Panc1 (cell line): ENCODE data around the gene WFS1.

Experiments
- POLR2AphosphoS5 ChIP-seq: IDR thresholded peaks from 2 replicates; pipeline ENCODE4 v1.6.1; 2012; ENCODE audit warnings: mild to moderate bottlenecking, low read depth, low read length, moderate library complexity
- SIN3A ChIP-seq: IDR thresholded peaks from 2 replicates; pipeline ENCODE4 v1.6.1; 2012; ENCODE audit warnings: low read depth, mild to moderate bottlenecking, low read length, moderate library complexity, borderline replicate concordance; ENCODE audit not compliant: insufficient read depth
- TCF7L2 ChIP-seq: IDR thresholded peaks from 2 replicates; pipeline ENCODE4 v1.6.1; 2011; ENCODE audit warnings: mild to moderate bottlenecking, low read depth, low read length, inconsistent platforms
- TF ChIP-seq, protein P1 (sequence below): fragments of 450-650 bp; IDR thresholded peaks from 2 replicates; pipeline ENCODE4 v1.5.1; 2017; ENCODE audit warnings: mild to moderate bottlenecking
- TF ChIP-seq, protein P2 (sequence below), 2 experiments: IDR thresholded peaks; 2 replicates each; pipeline ENCODE4 v1.6.1; 2011 to 2012; ENCODE audit warnings: low read depth in 2 of 2, control low read depth in 1 of 2, low read length in 1 of 2, mild to moderate bottlenecking in 1 of 2, moderate library complexity in 1 of 2; ENCODE audit not compliant: insufficient read depth in 1 of 2

DNA sequence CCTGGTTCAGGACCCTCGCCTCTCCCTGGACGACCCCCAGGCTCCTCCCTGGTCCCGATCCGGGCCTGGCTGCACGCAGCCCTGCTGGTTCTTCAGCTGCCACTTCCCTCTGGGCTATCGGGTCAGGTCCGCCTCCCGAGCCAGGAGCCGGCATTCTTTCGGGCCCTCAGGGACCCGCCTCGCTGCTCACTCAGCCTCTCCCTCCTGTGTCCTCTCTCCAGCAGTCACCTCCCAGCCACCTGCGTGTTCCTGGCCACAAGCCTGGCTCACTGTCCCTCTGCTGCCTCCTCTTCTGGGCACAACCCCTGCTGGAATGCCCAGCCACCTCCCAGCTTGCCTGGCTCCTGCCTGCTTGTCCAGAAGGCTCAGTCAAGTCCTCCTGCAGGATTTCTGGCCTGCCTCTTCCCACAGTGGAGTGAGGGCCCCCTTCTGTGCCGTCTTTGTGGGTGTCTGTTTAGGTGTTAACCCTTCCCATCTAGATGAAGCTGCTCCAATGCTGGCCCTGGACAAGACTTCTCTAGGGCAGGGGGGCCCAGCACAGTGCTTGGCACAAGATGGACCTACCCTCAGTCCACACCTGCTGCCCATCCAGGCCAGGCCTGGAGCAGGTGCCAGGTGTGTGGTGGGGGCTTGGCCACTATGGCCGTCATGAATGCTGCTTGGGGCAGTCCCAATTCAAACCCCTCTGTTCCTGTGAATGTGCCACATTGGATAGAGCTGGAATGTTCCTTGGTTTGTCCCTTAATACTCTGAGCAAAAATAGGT, 2.2 kb downstream of the WFS1 start:
- TF ChIP-seq, protein P1, sequence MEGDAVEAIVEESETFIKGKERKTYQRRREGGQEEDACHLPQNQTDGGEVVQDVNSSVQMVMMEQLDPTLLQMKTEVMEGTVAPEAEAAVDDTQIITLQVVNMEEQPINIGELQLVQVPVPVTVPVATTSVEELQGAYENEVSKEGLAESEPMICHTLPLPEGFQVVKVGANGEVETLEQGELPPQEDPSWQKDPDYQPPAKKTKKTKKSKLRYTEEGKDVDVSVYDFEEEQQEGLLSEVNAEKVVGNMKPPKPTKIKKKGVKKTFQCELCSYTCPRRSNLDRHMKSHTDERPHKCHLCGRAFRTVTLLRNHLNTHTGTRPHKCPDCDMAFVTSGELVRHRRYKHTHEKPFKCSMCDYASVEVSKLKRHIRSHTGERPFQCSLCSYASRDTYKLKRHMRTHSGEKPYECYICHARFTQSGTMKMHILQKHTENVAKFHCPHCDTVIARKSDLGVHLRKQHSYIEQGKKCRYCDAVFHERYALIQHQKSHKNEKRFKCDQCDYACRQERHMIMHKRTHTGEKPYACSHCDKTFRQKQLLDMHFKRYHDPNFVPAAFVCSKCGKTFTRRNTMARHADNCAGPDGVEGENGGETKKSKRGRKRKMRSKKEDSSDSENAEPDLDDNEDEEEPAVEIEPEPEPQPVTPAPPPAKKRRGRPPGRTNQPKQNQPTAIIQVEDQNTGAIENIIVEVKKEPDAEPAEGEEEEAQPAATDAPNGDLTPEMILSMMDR: no peak
- TF ChIP-seq POLR2AphosphoS5 (no peak), TCF7L2 (no peak), SIN3A (no peak)
- TF ChIP-seq, protein P2, sequence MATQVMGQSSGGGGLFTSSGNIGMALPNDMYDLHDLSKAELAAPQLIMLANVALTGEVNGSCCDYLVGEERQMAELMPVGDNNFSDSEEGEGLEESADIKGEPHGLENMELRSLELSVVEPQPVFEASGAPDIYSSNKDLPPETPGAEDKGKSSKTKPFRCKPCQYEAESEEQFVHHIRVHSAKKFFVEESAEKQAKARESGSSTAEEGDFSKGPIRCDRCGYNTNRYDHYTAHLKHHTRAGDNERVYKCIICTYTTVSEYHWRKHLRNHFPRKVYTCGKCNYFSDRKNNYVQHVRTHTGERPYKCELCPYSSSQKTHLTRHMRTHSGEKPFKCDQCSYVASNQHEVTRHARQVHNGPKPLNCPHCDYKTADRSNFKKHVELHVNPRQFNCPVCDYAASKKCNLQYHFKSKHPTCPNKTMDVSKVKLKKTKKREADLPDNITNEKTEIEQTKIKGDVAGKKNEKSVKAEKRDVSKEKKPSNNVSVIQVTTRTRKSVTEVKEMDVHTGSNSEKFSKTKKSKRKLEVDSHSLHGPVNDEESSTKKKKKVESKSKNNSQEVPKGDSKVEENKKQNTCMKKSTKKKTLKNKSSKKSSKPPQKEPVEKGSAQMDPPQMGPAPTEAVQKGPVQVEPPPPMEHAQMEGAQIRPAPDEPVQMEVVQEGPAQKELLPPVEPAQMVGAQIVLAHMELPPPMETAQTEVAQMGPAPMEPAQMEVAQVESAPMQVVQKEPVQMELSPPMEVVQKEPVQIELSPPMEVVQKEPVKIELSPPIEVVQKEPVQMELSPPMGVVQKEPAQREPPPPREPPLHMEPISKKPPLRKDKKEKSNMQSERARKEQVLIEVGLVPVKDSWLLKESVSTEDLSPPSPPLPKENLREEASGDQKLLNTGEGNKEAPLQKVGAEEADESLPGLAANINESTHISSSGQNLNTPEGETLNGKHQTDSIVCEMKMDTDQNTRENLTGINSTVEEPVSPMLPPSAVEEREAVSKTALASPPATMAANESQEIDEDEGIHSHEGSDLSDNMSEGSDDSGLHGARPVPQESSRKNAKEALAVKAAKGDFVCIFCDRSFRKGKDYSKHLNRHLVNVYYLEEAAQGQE (IDR thresholded peaks at IDR 0.05; ENCODE audit: insufficient read depth in 1 of 2, low read depth in 2 of 2, low read length in 1 of 2): no peak
